ENCODE results near the gene DNLZ. TPM values are rescaled to one million over a fixed set of nuclear protein-coding genes. Genes with fewer than 3 reads are reported as not detected.

Gene DNLZ
- total and polyA plus RNA-seq, 9 of the 15 experiments (the other 6 are each of a cell fraction or from before 2014, with no cell fraction given): 0.17 to 44.6 (median 3.4) TPM

DNA sequence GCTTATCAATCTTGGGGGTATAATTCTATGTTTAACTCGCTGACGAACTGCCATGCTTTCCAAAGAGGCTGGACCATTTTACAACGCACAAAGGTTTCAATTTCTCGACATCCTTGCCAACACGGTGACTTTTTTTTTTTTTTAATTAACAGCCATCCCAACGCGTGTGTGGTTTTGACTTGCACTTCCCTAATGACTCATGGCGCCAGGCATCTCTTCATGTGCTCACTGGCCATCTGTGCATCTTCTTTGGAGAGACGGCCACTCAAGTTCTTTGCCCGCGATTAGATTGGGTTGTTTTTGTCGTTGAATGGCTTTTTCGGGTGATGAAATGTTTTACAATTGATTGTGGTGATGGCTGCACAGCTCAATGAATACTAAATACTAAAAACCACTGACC lies 22.5 kb upstream of the DNLZ start:
- no peaks in the 10 kb centered on the region for H3K9me3 ChIP-seq (replicated peaks; ENCODE audit: control insufficient read depth, insufficient read depth, low read depth, low read length)
- intact Hi-C loops (cut with micrococcal nuclease): no loop called here
- no peak overlapping the region for H3K4me2 ChIP-seq (ENCODE audit: insufficient read depth, low read length)

DNA sequence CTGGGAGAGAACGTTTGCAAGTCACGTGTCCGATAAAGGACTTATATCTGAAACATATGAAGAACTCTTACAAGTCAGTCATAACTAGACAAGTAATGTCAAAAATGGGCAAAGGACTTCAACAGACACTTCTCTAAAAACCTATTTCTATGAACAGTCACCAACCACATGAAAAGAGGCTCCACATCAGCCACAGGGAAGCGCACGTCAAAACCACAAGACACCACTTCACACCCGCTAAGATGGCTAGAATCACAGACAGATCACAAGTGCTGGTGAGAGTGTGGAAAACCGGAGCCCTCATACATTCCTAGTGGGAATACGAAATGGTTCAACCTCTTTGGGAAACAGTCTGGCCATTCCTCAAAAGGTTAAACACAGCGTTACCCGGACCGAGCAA lies 21.5 kb upstream of the DNLZ start:
- WGBS (ENCODE audit: insufficient coverage, low coverage, missing lambda C conversion rate): 89% methylated on average over 11 of the region's 11 CpGs
- Histone ChIP-seq H3K9me1 (ENCODE audit: control insufficient read depth, insufficient read depth, low read length) (no peaks in the 10 kb centered on the region), H3K36me3 (ENCODE audit: control insufficient read depth, insufficient read depth, low read length) (peaks cover 95% of the 10 kb centered on the region; the same call in 2 of the 3 replicates), H3K9ac (ENCODE audit: insufficient read depth in 1 of 2, low read depth in 2 of 2, low read length in 2 of 2) (no peak overlapping the region), H3K27me3 (ENCODE audit: control insufficient read depth in 2 of 2, insufficient read depth in 2 of 2, low read length in 2 of 2) (no peaks in the 10 kb centered on the region), H3K4me1 (replicated peaks in 1 of 2; ENCODE audit: control insufficient read depth in 2 of 2, insufficient read depth in 2 of 2, low read length in 2 of 2) (peaks cover 0 to 12% of the 10 kb centered on the region in 2 experiments; a peak in 1 of 5 replicates), H3K27ac (ENCODE audit: extremely low read depth, low read depth, low read length) (no peak overlapping the region), H2AFZ (ENCODE audit: low read depth, low read length) (no peak overlapping the region), H3K9me3 (replicated peaks; ENCODE audit: control insufficient read depth, insufficient read depth, low read depth, low read length) (no peaks in the 10 kb centered on the region), H3K79me2 (ENCODE audit: control insufficient read depth, insufficient read depth, low read length) (no peaks in the 10 kb centered on the region), H3K4me2 (ENCODE audit: insufficient read depth, low read length) (no peak overlapping the region), H3K4me3 (no peak overlapping the region), H4K20me1 (replicated peaks; ENCODE audit: control insufficient read depth, insufficient read depth, low read length) (no peaks in the 10 kb centered on the region)
- CTCF ChIA-PET (ENCODE audit: low intra/inter-chr PET ratio): no interaction called here
- no peak for FAIRE-seq
- in situ Hi-C loops (cut with MboI) (no loop called here), intact Hi-C loops (cut with micrococcal nuclease) (no loop called here)
- BruUV-seq (replicated peaks): no TSS peak
- DNase-seq (ENCODE audit: extremely low read depth in 1 of 4, low spot score in 3 of 4): no peak
- POLR2A ChIA-PET: interaction anchor here (0.6 to 0.8 kb wide), 2 partner anchors 11 to 792 kb away, joined by 3 to 4 read pairs; partner anchors contain the start of gene CARD9
- ATAC-seq: no peak
- no peak for TF ChIP-seq ASH1L (IDR thresholded peaks at IDR 0.05; ENCODE audit: borderline replicate concordance, low read depth, partially characterized antibody)
- TF ChIP-seq ZNF316 (IDR thresholded peaks at IDR 0.05): no peak
- TF ChIP-seq BCOR (IDR thresholded peaks at IDR 0.05): no peak
- TF ChIP-seq, protein P1, sequence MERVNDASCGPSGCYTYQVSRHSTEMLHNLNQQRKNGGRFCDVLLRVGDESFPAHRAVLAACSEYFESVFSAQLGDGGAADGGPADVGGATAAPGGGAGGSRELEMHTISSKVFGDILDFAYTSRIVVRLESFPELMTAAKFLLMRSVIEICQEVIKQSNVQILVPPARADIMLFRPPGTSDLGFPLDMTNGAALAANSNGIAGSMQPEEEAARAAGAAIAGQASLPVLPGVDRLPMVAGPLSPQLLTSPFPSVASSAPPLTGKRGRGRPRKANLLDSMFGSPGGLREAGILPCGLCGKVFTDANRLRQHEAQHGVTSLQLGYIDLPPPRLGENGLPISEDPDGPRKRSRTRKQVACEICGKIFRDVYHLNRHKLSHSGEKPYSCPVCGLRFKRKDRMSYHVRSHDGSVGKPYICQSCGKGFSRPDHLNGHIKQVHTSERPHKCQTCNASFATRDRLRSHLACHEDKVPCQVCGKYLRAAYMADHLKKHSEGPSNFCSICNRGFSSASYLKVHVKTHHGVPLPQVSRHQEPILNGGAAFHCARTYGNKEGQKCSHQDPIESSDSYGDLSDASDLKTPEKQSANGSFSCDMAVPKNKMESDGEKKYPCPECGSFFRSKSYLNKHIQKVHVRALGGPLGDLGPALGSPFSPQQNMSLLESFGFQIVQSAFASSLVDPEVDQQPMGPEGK (CRISPR knock-in tag; IDR thresholded peaks at IDR 0.05; ENCODE audit: borderline replicate concordance): no peak
- no peak for TF ChIP-seq RB1 (IDR thresholded peaks at IDR 0.05; ENCODE audit: low read depth)
- TF ChIP-seq MEF2D (tag; conservative IDR thresholded peaks at IDR 0.05; ENCODE audit: low read depth): no peak
- no peak for TF ChIP-seq TAF9B (IDR thresholded peaks at IDR 0.05; ENCODE audit: partially characterized antibody)
- no peak for TF ChIP-seq ZBTB7A (IDR thresholded peaks at IDR 0.05; ENCODE audit: borderline replicate concordance, control insufficient read depth, low read depth, low read length)
- no peak for TF ChIP-seq FOXK2 (conservative IDR thresholded peaks at IDR 0.05 in 1 of 2, IDR thresholded peaks at IDR 0.05 in 1 of 2; ENCODE audit: low read depth in 2 of 2)
- no peak for TF ChIP-seq CEBPB (tag; IDR thresholded peaks at IDR 0.05)
- no peak for TF ChIP-seq ZNF165 (CRISPR knock-in tag; IDR thresholded peaks at IDR 0.05; ENCODE audit: borderline replicate concordance)

More for the DNA sequence above, 22.5 kb upstream of the DNLZ start:
- in situ Hi-C loops (cut with MboI): no loop called here
- Histone ChIP-seq H3K79me2 (ENCODE audit: control insufficient read depth, insufficient read depth, low read length) (no peaks in the 10 kb centered on the region), H3K9me1 (ENCODE audit: control insufficient read depth, insufficient read depth, low read length) (no peaks in the 10 kb centered on the region), H3K4me1 (replicated peaks in 1 of 2; ENCODE audit: control insufficient read depth in 2 of 2, insufficient read depth in 2 of 2, low read length in 2 of 2) (peaks cover 0 to 12% of the 10 kb centered on the region in 2 experiments; a peak in 1 of 5 replicates), H3K36me3 (ENCODE audit: control insufficient read depth, insufficient read depth, low read length) (peaks cover 91% of the 10 kb centered on the region; the same call in 2 of the 3 replicates), H3K27ac (ENCODE audit: extremely low read depth, low read depth, low read length) (no peak overlapping the region), H2AFZ (ENCODE audit: low read depth, low read length) (no peak overlapping the region), H3K9ac (ENCODE audit: insufficient read depth in 1 of 2, low read depth in 2 of 2, low read length in 2 of 2) (no peak overlapping the region), H3K4me3 (no peak overlapping the region), H4K20me1 (replicated peaks; ENCODE audit: control insufficient read depth, insufficient read depth, low read length) (no peaks in the 10 kb centered on the region), H3K27me3 (ENCODE audit: control insufficient read depth in 2 of 2, insufficient read depth in 2 of 2, low read length in 2 of 2) (no peaks in the 10 kb centered on the region)
- ATAC-seq: no peak
- POLR2A ChIA-PET: interaction anchor here (0.8 kb wide), 1 partner anchor 12 kb away, joined by 3 read pairs; the partner anchor contains the start of gene CARD9
- BruUV-seq (replicated peaks): TSS peak; percentile 42
- CTCF ChIA-PET (ENCODE audit: low intra/inter-chr PET ratio): no interaction called here
- TF ChIP-seq ZSCAN29 (IDR thresholded peaks at IDR 0.05): no peak
- TF ChIP-seq LEF1 (IDR thresholded peaks at IDR 0.05): no peak
- no peak for TF ChIP-seq PCBP2 (IDR thresholded peaks at IDR 0.05; ENCODE audit: low read depth, low read length, poor library complexity, severe bottlenecking)
- TF ChIP-seq, protein P2, sequence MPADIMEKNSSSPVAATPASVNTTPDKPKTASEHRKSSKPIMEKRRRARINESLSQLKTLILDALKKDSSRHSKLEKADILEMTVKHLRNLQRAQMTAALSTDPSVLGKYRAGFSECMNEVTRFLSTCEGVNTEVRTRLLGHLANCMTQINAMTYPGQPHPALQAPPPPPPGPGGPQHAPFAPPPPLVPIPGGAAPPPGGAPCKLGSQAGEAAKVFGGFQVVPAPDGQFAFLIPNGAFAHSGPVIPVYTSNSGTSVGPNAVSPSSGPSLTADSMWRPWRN (IDR thresholded peaks at IDR 0.05; ENCODE audit: low read depth): no peak
- no peak for TF ChIP-seq GABPB2 (CRISPR knock-in tag; conservative IDR thresholded peaks at IDR 0.05)
- TF ChIP-seq ZNF785 (CRISPR knock-in tag; IDR thresholded peaks at IDR 0.05): no peak
- no peak for TF ChIP-seq DDX20 (tag; IDR thresholded peaks at IDR 0.05; ENCODE audit: low read depth)
- TF ChIP-seq TCF3 (CRISPR knock-in tag; IDR thresholded peaks at IDR 0.05): no peak
- TF ChIP-seq ZNF24 (IDR thresholded peaks at IDR 0.05): no peak
- 98% methylated on average over 13 of the region's 13 CpGs for WGBS (ENCODE audit: insufficient coverage, low coverage, missing lambda C conversion rate)
- DNase-seq (ENCODE audit: extremely low read depth in 1 of 4, low spot score in 3 of 4): no peak
- no peak for FAIRE-seq

All from K562 (cell line).